OCI-LY1 (cell line): ENCODE data around the gene ADGRV1.

ENCODE experiments used
- H2AFZ ChIP-seq: fragments of 200-600 bp; sonication (generic), shearing (Covaris generic); 2 replicates; pipeline ENCODE4 v1.6.0; 2014; ENCODE audit warnings: antibody characterized with exemption, mild to moderate bottlenecking, low read length
- H3F3A ChIP-seq: fragments of 200-600 bp; sonication (generic), shearing (Covaris generic); 2 replicates; pipeline ENCODE4 v1.6.0; 2014; ENCODE audit warnings: mild to moderate bottlenecking, antibody characterized with exemption, low read length, moderate library complexity; ENCODE audit not compliant: insufficient read depth
- H3K27ac ChIP-seq: fragments of 200-600 bp; sonication (generic); 2 replicates; pipeline ENCODE4 v1.5.1; 2014; ENCODE audit warnings: low read length, mixed run types, mild to moderate bottlenecking, low read depth; ENCODE audit not compliant: poor library complexity, severe bottlenecking
- H3K27me3 ChIP-seq: fragments of 200-600 bp; sonication (generic); 2 replicates; pipeline ENCODE4 v1.6.0; 2014; ENCODE audit warnings: antibody characterized with exemption, mild to moderate bottlenecking, low read length, moderate library complexity; ENCODE audit not compliant: insufficient read depth
- H3K36me3 ChIP-seq: fragments of 200-600 bp; sonication (generic); 2 replicates; pipeline ENCODE4 v1.6.1; 2014; ENCODE audit warnings: mild to moderate bottlenecking, antibody characterized with exemption, low read length, moderate library complexity, mixed read lengths; ENCODE audit not compliant: insufficient read depth
- H3K4me1 ChIP-seq: fragments of 200-600 bp; sonication (generic); 2 replicates; pipeline ENCODE4 v1.5.1; 2014; ENCODE audit warnings: mild to moderate bottlenecking, low read length, moderate library complexity; ENCODE audit not compliant: insufficient read depth, severe bottlenecking
- H3K4me2 ChIP-seq: fragments of 200-600 bp; sonication (generic), shearing (Covaris generic); 2 replicates; pipeline ENCODE4 v1.6.1; 2014; ENCODE audit warnings: low read length
- H3K4me3 ChIP-seq: fragments of 200-600 bp; sonication (generic); 2 replicates; pipeline ENCODE4 v1.5.1; 2014; ENCODE audit warnings: low read length, low read depth, mild to moderate bottlenecking, mixed read lengths; ENCODE audit not compliant: poor library complexity, severe bottlenecking
- H3K79me2 ChIP-seq: fragments of 200-600 bp; shearing (Covaris generic); 2 replicates; pipeline ENCODE4 v1.6.1; 2016; ENCODE audit warnings: mixed run types, low read length, mixed read lengths; ENCODE audit not compliant: insufficient read depth
- H3K9ac ChIP-seq: fragments of 200-600 bp; sonication (generic), shearing (Covaris generic); 2 replicates; pipeline ENCODE4 v1.6.1; 2014; ENCODE audit warnings: mild to moderate bottlenecking, low read length, mixed read lengths
- H3K9me2 ChIP-seq: fragments of 200-600 bp; sonication (generic), shearing (Covaris generic); 2 replicates; pipeline ENCODE4 v1.6.1; 2014; ENCODE audit warnings: low read depth, mild to moderate bottlenecking, low read length, mixed read lengths
- H3K9me3 ChIP-seq: fragments of 200-600 bp; shearing (Covaris generic); 2 replicates; pipeline ENCODE4 v1.6.1; 2014; ENCODE audit warnings: low read length, mixed read lengths
- H4K20me1 ChIP-seq: fragments of 200-600 bp; sonication (generic), shearing (Covaris generic); 2 replicates; pipeline ENCODE4 v1.6.0; 2016; ENCODE audit warnings: mild to moderate bottlenecking, low read length; ENCODE audit not compliant: insufficient read depth
- CTCF ChIP-seq: fragments of 200-600 bp; sonication (generic), shearing (Covaris generic); IDR thresholded peaks from 2 replicates; pipeline ENCODE4 v1.5.1; 2017; ENCODE audit warnings: mild to moderate bottlenecking, antibody characterized with exemption, low read length, moderate library complexity, mixed read lengths
- EZH2 ChIP-seq: fragments of 200-600 bp; sonication (generic), shearing (Covaris generic); IDR thresholded peaks from 2 replicates; pipeline ENCODE4 v1.8.0; 2017; ENCODE audit warnings: borderline replicate concordance, mixed run types, mild to moderate bottlenecking, antibody characterized with exemption, low read length, moderate library complexity, mixed read lengths

The ADGRV1 gene

DNA sequence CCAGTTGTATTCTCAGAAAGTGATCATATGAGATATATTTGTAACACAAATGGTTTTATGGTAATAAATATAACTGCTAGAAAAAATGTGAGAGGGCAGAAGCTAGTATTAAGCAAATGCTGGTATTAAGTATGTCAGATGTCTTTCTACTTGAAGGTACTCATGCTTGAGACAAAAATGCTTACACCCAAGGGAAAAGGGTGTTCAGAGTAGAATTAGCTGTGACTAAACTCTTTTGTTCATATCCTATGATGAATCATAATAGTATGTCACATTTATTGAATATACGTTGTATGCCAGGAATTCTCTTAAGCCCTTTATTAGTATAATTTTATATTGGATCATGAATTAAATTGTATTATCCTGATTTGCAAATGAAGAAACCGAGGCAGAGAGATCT lies 2.2 kb downstream of the ADGRV1 start:
- Histone ChIP-seq H3K4me3 (no peak overlapping the region), H3K9me3 (no peaks in the 10 kb centered on the region), H3F3A (no peaks in the 10 kb centered on the region), H3K27me3 (peaks cover 5% of the 10 kb centered on the region; the same call in 1 of the 2 replicates), H3K36me3 (no peaks in the 10 kb centered on the region), H3K4me1 (no peaks in the 10 kb centered on the region), H3K79me2 (no peaks in the 10 kb centered on the region), H2AFZ (no peak overlapping the region), H3K9ac (no peak overlapping the region), H3K9me2 (no peaks in the 10 kb centered on the region), H4K20me1 (no peaks in the 10 kb centered on the region), H3K27ac (no peak overlapping the region), H3K4me2 (no peak overlapping the region)
- TF ChIP-seq EZH2 (no peak), CTCF (no peak)

DNA sequence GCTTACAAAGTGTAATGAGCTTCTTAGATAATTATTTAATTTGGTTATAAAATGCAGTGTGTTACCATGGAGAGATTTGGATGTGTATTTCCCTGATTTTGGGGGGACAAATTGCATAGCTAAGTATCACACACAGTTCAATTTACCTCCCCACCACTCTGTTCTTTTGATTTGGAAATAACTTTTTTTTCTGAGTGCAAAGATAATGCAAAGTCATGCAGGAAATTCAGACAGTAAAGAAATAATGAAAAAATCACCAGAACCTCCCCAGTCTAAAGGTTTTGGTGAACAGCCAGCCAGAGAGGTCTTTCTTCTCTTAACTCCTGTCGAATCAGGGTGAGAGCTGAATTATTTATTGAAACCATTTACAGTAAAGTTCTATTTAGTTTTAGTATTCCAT lies 3.2 kb downstream of the ADGRV1 start:
- Histone ChIP-seq H3K4me1 (no peaks in the 10 kb centered on the region), H3K9ac (no peak overlapping the region), H3K27me3 (peaks cover 5% of the 10 kb centered on the region; the same call in 1 of the 2 replicates), H4K20me1 (no peaks in the 10 kb centered on the region), H3K9me2 (no peaks in the 10 kb centered on the region), H3K9me3 (no peaks in the 10 kb centered on the region), H2AFZ (no peak overlapping the region), H3K4me2 (no peak overlapping the region), H3K36me3 (no peaks in the 10 kb centered on the region), H3K4me3 (no peak overlapping the region), H3F3A (no peaks in the 10 kb centered on the region), H3K27ac (no peak overlapping the region), H3K79me2 (no peaks in the 10 kb centered on the region)
- no peak for TF ChIP-seq CTCF
- TF ChIP-seq EZH2: no peak

DNA sequence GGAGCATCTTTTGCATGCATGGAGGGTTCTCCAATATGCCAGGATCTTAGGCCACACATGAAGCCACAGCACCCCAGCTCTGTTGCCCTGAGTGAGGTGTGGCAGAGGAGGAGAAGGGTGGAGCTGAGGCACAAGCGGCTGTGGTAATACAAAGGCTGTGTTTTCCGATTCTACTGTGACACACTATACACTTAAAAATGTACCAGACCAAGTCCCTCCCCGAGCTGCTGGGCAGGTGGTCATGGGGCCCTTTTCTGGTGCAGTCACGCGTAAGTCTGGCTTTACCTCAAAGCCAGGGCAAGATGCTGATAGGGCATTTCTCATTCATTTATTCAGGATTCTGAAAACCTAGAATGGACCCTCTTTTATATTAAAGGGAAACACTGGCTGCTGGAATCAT lies 3.7 kb downstream of the ADGRV1 start:
- H2AFZ ChIP-seq: no peak overlapping the region
- no peak for TF ChIP-seq EZH2
- TF ChIP-seq CTCF: no peak
- H3K36me3 ChIP-seq: no peaks in the 10 kb centered on the region
- no peaks in the 10 kb centered on the region for H4K20me1 ChIP-seq
- H3K4me1 ChIP-seq: no peaks in the 10 kb centered on the region
- H3K27ac ChIP-seq: no peak overlapping the region
- no peak overlapping the region for H3K9ac ChIP-seq
- H3K9me3 ChIP-seq: no peaks in the 10 kb centered on the region
- peaks cover 5% of the 10 kb centered on the region; the same call in 1 of the 2 replicates for H3K27me3 ChIP-seq
- H3K4me3 ChIP-seq: no peak overlapping the region
- H3K4me2 ChIP-seq: no peak overlapping the region
- no peaks in the 10 kb centered on the region for H3K9me2 ChIP-seq
- H3F3A ChIP-seq: no peaks in the 10 kb centered on the region
- no peaks in the 10 kb centered on the region for H3K79me2 ChIP-seq
